IPS-18a (cell line): ENCODE measurements around the gene LYPLA2.
A peak's percentile ranks its signal among the peaks of the same experiment; 100 is the strongest.
"Not testable (repeated sequence)": the region's sequence is repeated elsewhere in the genome, so short reads cannot be mapped to it uniquely, and the experiment has no call there.

ENCODE experiments used
- H3K27ac ChIP-seq: one replicate; pipeline ENCODE4 v1.5.1; 2013; ENCODE audit warnings: low read length
- H3K27me3 ChIP-seq: one replicate; pipeline ENCODE4 v1.6.1; 2013; ENCODE audit warnings: mild to moderate bottlenecking, low read length; ENCODE audit not compliant: control insufficient read depth, insufficient read depth
- H3K36me3 ChIP-seq: one replicate; pipeline ENCODE4 v1.6.1; 2013; ENCODE audit warnings: low read depth, low read length; ENCODE audit not compliant: control insufficient read depth
- H3K4me1 ChIP-seq: one replicate; pipeline ENCODE4 v1.6.1; 2013; ENCODE audit warnings: low read depth, low read length; ENCODE audit not compliant: control insufficient read depth
- H3K4me3 ChIP-seq: one replicate; pipeline ENCODE4 v1.5.1; 2013; ENCODE audit warnings: low read length
- H3K9ac ChIP-seq: one replicate; pipeline ENCODE4 v1.6.1; 2013; ENCODE audit warnings: mild to moderate bottlenecking, low read length, moderate library complexity
- H3K9me3 ChIP-seq: one replicate; pipeline ENCODE4 v1.6.1; 2013; ENCODE audit warnings: low read depth, low read length; ENCODE audit not compliant: control insufficient read depth

Gene LYPLA2

DNA sequence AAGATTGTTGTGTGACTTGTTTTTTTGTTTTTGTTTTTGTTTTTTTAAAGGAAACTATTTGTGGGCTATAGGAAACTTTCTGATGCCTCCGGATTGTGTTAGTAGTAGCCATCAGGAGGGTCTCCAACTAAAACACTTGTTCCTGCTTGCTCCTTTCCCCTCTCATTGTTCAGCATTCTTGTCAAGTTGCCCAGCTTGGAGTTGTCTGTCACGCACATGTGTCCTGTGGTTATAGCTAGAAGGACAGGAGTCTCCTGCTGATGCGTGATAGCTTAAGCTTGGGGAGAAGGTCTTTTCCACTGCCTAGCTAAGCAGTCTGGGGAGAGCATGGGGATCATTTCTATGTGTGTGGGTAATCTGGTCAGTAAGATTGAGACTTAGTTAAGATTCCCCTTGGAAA is 3.2 kb upstream of the LYPLA2 start:
- H3K9me3 ChIP-seq: no peaks in the 10 kb centered on the region
- H3K4me1 ChIP-seq: peaks cover 3% of the 10 kb centered on the region
- H3K27ac ChIP-seq: no peak overlapping the region
- H3K4me3 ChIP-seq: no peak overlapping the region
- peaks cover 39% of the 10 kb centered on the region for H3K36me3 ChIP-seq
- no peaks in the 10 kb centered on the region for H3K27me3 ChIP-seq
- H3K9ac ChIP-seq: no peak overlapping the region

DNA sequence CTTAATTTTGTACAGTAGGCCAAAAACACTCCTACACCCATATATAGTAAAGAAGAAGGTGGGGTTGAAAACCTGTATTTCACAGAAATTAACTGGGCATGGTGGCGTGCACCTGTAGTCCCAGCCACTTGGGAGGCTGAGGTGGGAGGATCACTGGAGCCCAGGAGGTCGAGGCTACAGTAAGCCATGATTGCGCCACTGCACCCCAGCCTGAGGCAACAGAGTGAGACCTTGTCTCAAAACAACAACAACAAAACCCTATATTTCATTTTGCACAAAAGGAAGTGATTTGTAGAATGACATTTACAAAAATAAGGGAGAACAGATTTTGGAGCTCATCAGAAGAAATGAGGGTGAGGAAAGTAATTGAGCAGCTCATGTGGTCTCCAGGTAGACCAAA is 2.2 kb upstream of the LYPLA2 start:
- peaks cover 43% of the 10 kb centered on the region for H3K36me3 ChIP-seq
- no peaks in the 10 kb centered on the region for H3K27me3 ChIP-seq
- H3K4me3 ChIP-seq: no peak overlapping the region
- H3K4me1 ChIP-seq: peaks cover 3% of the 10 kb centered on the region
- H3K9ac ChIP-seq: no peak overlapping the region
- no peaks in the 10 kb centered on the region for H3K9me3 ChIP-seq
- H3K27ac ChIP-seq: no peak overlapping the region

DNA sequence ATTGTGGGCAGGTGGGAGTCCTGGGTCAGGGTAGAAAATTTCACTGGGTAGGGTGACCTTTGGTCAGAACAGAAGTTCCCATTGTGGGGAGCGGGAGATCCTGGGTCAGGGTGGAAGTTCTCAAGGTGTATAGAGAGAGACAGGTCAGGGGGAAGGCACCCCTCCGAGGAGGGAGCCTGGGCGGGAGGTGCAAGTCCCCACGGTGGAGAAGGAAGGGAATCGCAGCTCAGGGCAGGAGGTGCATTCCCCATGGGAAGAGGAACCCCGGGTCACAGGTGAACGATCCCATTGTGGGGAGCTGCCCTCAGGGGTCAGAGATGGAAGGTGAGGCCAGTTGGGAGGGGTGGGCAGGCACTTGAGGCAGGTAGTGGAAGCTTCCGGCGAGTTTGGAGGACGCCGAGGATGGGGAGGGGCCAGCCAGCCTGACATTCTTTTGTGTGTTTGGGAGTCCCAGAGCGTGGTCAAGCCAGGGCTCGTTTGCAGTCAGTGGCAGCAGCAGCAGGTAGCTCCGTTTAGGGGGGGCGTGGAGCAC is 637 bp downstream of the LYPLA2 start:
- peaks cover 34% of the 10 kb centered on the region for H3K36me3 ChIP-seq
- peak overlapping the region; percentile 60 for H3K9ac ChIP-seq
- no peak overlapping the region for H3K27ac ChIP-seq
- no peaks in the 10 kb centered on the region for H3K27me3 ChIP-seq
- peaks cover 3% of the 10 kb centered on the region for H3K4me1 ChIP-seq
- H3K4me3 ChIP-seq: peak overlapping the region; percentile 80
- H3K9me3 ChIP-seq: no peaks in the 10 kb centered on the region

DNA sequence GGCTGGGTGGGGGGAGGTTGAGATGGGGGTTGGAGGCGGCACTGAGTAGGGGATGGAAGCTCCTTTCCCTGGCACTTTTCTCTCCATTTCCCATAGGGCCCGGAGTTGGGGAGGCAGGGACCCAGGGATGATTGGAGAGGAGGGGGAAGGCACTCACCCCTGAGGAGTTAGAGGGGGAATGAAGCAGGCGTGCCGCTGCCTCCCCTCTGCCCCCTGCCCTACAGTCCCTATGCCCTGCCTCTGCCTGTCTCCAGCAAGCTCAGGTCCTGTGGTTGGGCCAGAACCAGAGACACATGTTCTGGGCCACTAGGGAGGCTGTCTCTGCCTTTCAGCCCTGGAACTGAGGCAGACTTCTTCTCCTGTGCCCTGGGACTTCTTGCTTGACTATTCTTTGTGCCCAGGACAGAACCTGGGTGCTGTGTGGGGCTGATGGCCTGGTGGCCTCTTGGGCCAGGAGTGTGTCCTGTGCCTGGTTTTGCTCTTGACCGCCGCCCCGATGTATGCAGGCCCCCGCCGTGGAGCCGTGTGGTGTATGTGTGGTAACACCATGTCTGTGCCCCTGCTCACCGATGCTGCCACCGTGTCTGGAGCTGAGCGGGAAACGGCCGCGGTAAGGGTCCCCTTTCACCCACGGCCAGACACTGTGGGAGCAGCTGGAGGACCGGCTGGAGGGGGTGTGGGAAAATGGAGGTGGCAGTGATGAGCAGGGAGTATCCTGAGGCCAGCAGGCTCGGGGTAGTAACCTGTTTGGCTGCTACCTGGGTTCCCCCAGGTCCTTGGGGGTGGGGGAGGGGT is 1.4 kb downstream of the LYPLA2 start:
- peaks cover 27% of the 10 kb centered on the region for H3K36me3 ChIP-seq
- no peak overlapping the region for H3K27ac ChIP-seq
- H3K27me3 ChIP-seq: no peaks in the 10 kb centered on the region
- no peaks in the 10 kb centered on the region for H3K9me3 ChIP-seq
- peak overlapping the region; percentile 60 for H3K9ac ChIP-seq
- H3K4me1 ChIP-seq: peaks cover 3% of the 10 kb centered on the region
- H3K4me3 ChIP-seq: peak overlapping the region; percentile 80

DNA sequence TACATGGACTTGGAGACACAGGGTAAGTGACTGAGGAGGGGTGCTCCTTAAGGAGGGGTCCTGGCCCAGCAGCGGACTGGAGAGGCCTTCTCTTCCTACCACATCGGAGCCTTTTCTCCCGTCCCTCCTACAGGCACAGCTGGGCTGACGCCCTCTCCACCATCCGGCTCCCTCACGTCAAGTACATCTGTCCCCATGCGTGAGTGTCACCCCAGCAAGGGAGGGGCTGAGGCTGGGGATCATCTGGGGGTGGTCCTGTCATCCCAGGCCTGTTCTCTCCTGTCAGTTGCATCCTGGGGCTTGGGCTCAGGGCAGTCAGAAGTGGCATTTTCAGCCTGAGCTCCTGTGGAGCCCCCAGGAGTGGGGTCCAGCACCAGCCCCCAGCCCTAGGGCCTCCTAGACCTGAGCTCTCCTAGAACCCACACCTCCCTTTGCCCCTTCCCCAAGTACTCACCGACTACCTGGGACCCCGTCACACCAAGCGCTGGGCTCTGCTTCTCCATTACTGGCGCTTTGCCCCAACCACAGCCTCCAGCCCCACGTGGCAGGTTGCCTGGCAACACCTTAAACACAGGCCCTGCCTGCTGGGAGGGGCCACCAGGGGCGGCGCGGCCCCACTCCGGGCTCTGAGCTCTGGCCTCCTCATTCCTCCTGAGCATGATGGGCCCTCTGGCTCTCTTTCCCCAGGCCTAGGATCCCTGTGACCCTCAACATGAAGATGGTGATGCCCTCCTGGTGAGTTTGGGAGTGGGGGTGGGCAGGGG is 2.3 kb downstream of the LYPLA2 start:
- no peaks in the 10 kb centered on the region for H3K27me3 ChIP-seq
- H3K36me3 ChIP-seq: peaks cover 26% of the 10 kb centered on the region
- no peak overlapping the region for H3K27ac ChIP-seq
- H3K4me1 ChIP-seq: peaks cover 3% of the 10 kb centered on the region
- H3K9me3 ChIP-seq: no peaks in the 10 kb centered on the region
- no peak overlapping the region for H3K4me3 ChIP-seq
- no peak overlapping the region for H3K9ac ChIP-seq

- no peak overlapping the region for H3K9ac ChIP-seq
- no peak overlapping the region for H3K4me3 ChIP-seq
- H3K4me1 ChIP-seq: peaks cover 6% of the 10 kb centered on the region
- H3K27ac ChIP-seq: no peak overlapping the region
- H3K36me3 ChIP-seq: peaks cover 29% of the 10 kb centered on the region
- H3K9me3 ChIP-seq: no peaks in the 10 kb centered on the region
- no peaks in the 10 kb centered on the region for H3K27me3 ChIP-seq
Observed at GRCh38 chr1:23793861-23794731, 3.2 kb downstream of the LYPLA2 start.

GRCh38 chr1:23794732-23795182 is 3.8 kb downstream of the LYPLA2 start:
- Histone ChIP-seq H3K36me3 (peaks cover 29% of the 10 kb centered on the region), H3K4me1 (peaks cover 12% of the 10 kb centered on the region)
- H3K9ac ChIP-seq, H3K27me3 ChIP-seq, H3K27ac ChIP-seq, H3K9me3 ChIP-seq, H3K4me3 ChIP-seq: not testable (repeated sequence)

GRCh38 chr1:23795676-23796465 is 4.9 kb downstream of the LYPLA2 start:
- Histone ChIP-seq H3K4me1 (peaks cover 9% of the 10 kb centered on the region), H3K27me3 (no peaks in the 10 kb centered on the region), H3K4me3 (no peak overlapping the region), H3K9me3 (no peaks in the 10 kb centered on the region), H3K27ac (no peak overlapping the region), H3K9ac (no peak overlapping the region), H3K36me3 (peaks cover 29% of the 10 kb centered on the region)

GRCh38 chr1:23796466-23797271 is 5.7 kb downstream of the LYPLA2 start:
- no peak overlapping the region for H3K9ac ChIP-seq
- peaks cover 7% of the 10 kb centered on the region for H3K27me3 ChIP-seq
- H3K4me1 ChIP-seq: peaks cover 9% of the 10 kb centered on the region
- H3K9me3 ChIP-seq: no peaks in the 10 kb centered on the region
- no peak overlapping the region for H3K4me3 ChIP-seq
- no peak overlapping the region for H3K27ac ChIP-seq
- peaks cover 29% of the 10 kb centered on the region for H3K36me3 ChIP-seq
